ENCODE results near the gene RPS18.
A peak's percentile ranks its signal among the peaks of the same experiment; 100 is the strongest.
"Not testable (repeated sequence)": the region's sequence is repeated elsewhere in the genome, so short reads cannot be mapped to it uniquely, and the experiment has no call there.

Gene RPS18

GRCh38 chr6:33271468-33272274, at the start of gene RPS18, which contains the start of gene VPS52:
Gene RPS18, plus strand, starts transcription at chr6:33272075. Its CDS starts 45 bp downstream, at chr6:33272120.
Gene VPS52, minus strand, starts transcription at chr6:33271876. Its CDS starts 201 bp downstream, at chr6:33271675.
- peak; percentile 92 to 97 for DNase-seq

- not testable (repeated sequence) for DNase-seq
Measured at GRCh38 chr6:33226503-33227120, 45.3 kb upstream of the RPS18 start.

GRCh38 chr6:33235221-33235634, 36.6 kb upstream of the RPS18 start:
- no peak for DNase-seq

GRCh38 chr6:33236328-33236727, 35.5 kb upstream of the RPS18 start:
- DNase-seq = no peak

GRCh38 chr6:33236852-33237251, 35.0 kb upstream of the RPS18 start:
- DNase-seq = no peak

GRCh38 chr6:33237741-33238140, 34.1 kb upstream of the RPS18 start:
- DNase-seq = no peak

- no peak for DNase-seq
Measured at GRCh38 chr6:33241968-33242367, 29.9 kb upstream of the RPS18 start.

GRCh38 chr6:33243476-33243875, 28.4 kb upstream of the RPS18 start:
- DNase-seq = no peak

- peak; percentile 75 to 92 for DNase-seq
Measured at GRCh38 chr6:33247977-33248642, 23.8 kb upstream of the RPS18 start.

- no peak for DNase-seq
Measured at GRCh38 chr6:33248643-33248931, 23.3 kb upstream of the RPS18 start.

- peak; percentile 94 to 95 for DNase-seq
Measured at GRCh38 chr6:33248932-33249731, 22.7 kb upstream of the RPS18 start.

GRCh38 chr6:33249732-33250630, 21.9 kb upstream of the RPS18 start:
- DNase-seq = no peak

GRCh38 chr6:33250731-33251130, 21.1 kb upstream of the RPS18 start:
- DNase-seq = no peak

- no peak for DNase-seq
Measured at GRCh38 chr6:33251395-33252012, 20.4 kb upstream of the RPS18 start.

- DNase-seq = no peak
Measured at GRCh38 chr6:33252759-33253158, 19.1 kb upstream of the RPS18 start.

- no peak for DNase-seq
Measured at GRCh38 chr6:33254591-33254990, 17.3 kb upstream of the RPS18 start.

GRCh38 chr6:33259032-33259431, 12.8 kb upstream of the RPS18 start:
- no peak for DNase-seq

- not testable (repeated sequence) for DNase-seq
Measured at GRCh38 chr6:33262490-33262889, 9.4 kb upstream of the RPS18 start.

GRCh38 chr6:33264015-33264414, 7.9 kb upstream of the RPS18 start:
- no peak for DNase-seq

GRCh38 chr6:33271117-33271467, 783 bp upstream of the RPS18 start:
- DNase-seq = no peak

- no peak for DNase-seq
Measured at GRCh38 chr6:33272275-33273128, 627 bp downstream of the RPS18 start.
